ENCODE measurements around the gene PPIG. TPM values are rescaled to one million over a fixed set of nuclear protein-coding genes. Genes with fewer than 3 reads are reported as not detected.

Gene PPIG
- total and polyA plus RNA-seq, 2 donors (not counting 3 experiments of a cell fraction or from before 2014, with no cell fraction given), result 13.4 to 44.9 TPM

- CTCF ChIA-PET, result no interaction called here
- Histone ChIP-seq H3K4me3 (replicated peaks in 1 of 3; ENCODE audit: insufficient read depth in 1 of 3, low read depth in 1 of 3, low read length in 3 of 3) (no peak overlapping the region), H3K9ac (replicated peaks; ENCODE audit: extremely low read depth, insufficient read depth, low read length) (no peak overlapping the region), H3K36me3 (ENCODE audit: control insufficient read depth in 2 of 2, extremely low read depth in 1 of 2, insufficient read depth in 2 of 2, low read length in 2 of 2) (peaks cover 0 to 2% of the 10 kb centered on the region in 2 experiments), H4K20me1 (replicated peaks; ENCODE audit: control insufficient read depth, extremely low read depth, insufficient read depth, low read length) (no peaks in the 10 kb centered on the region), H2AFZ (ENCODE audit: low read depth, low read length) (no peak overlapping the region), H3K4me1 (ENCODE audit: control insufficient read depth, extremely low read depth, insufficient read depth, low read length) (no peaks in the 10 kb centered on the region), H3K79me2 (ENCODE audit: control insufficient read depth, insufficient read depth, low read length) (no peaks in the 10 kb centered on the region), H3K9me1 (replicated peaks; ENCODE audit: control insufficient read depth, extremely low read depth, insufficient read depth, low read length) (peaks cover 2% of the 10 kb centered on the region), H3K27me3 (ENCODE audit: control insufficient read depth in 2 of 2, insufficient read depth in 2 of 2, low read length in 2 of 2) (no peaks in the 10 kb centered on the region), H3K27ac (ENCODE audit: insufficient read depth, low read depth, low read length) (no peak overlapping the region), H3K4me2 (ENCODE audit: insufficient read depth, low read length) (no peak overlapping the region), H3K9me3 (replicated peaks; ENCODE audit: control insufficient read depth, insufficient read depth, low read length) (no peaks in the 10 kb centered on the region)
- no TSS peak for BruUV-seq (replicated peaks)
- dilution Hi-C loops (cut with MboI; ENCODE audit: extremely low pct_ligation_motif_present, low sequenced_read_pairs) (no loop called here), intact Hi-C loops (cut with micrococcal nuclease) (no loop called here)
- no peak for DNase-seq (ENCODE audit: low read depth, low spot score)
- no peak for TF ChIP-seq JUN (IDR thresholded peaks at IDR 0.05; ENCODE audit: borderline replicate concordance, insufficient read depth, insufficient read length, low read depth)
- no peak for TF ChIP-seq EZH2 (IDR thresholded peaks at IDR 0.05; ENCODE audit: borderline replicate concordance, low read depth, low read length, severe bottlenecking)
- no peak for TF ChIP-seq CTCF (IDR thresholded peaks at IDR 0.05; ENCODE audit: extremely low read depth in 1 of 2, insufficient read depth in 1 of 2, low read depth in 1 of 2, low read length in 2 of 2)
- no peak for TF ChIP-seq POLR2A (IDR thresholded peaks at IDR 0.05; ENCODE audit: low read depth, low read length)
- TF ChIP-seq GATA2 (IDR thresholded peaks at IDR 0.05; ENCODE audit: insufficient read depth, insufficient read length, low read depth, low read length), result no peak
- TF ChIP-seq POLR2AphosphoS5 (IDR thresholded peaks at IDR 0.05; ENCODE audit: insufficient read depth, low read depth, low read length), result no peak
- no peak for TF ChIP-seq MAX (IDR thresholded peaks at IDR 0.05; ENCODE audit: insufficient read depth, insufficient read length)
- no peak for TF ChIP-seq MYC (IDR thresholded peaks at IDR 0.05; ENCODE audit: low read depth, low read length)
- TF ChIP-seq FOS (IDR thresholded peaks at IDR 0.05; ENCODE audit: borderline replicate concordance, insufficient read depth, low read length), result no peak
- POLR2A ChIA-PET, result no interaction called here
- FAIRE-seq, result no peak
Measured at GRCh38 chr2:169542433-169542832, 41.7 kb upstream of the PPIG start.
